Activated CD8-positive, alpha-beta memory T cell treated with anti-CD3 and anti-CD28 coated beads, Interleukin-2, amount 50 U/mL, for 48 hours (primary cell): ENCODE results near the gene TNFSF12.

Experiments
- DNase-seq: peaks from one replicate; pipeline ENCODE4 v3.0.0-alpha.2; 2020

TNFSF12 gene

GRCh38 chr17:7549401-7550055, 670 bp downstream of the TNFSF12 start:
- peak; percentile 76 for DNase-seq

- DNase-seq, result no peak
These were observed 1.5 kb downstream of the TNFSF12 start for GRCh38 chr17:7550344-7550743.

DNA sequence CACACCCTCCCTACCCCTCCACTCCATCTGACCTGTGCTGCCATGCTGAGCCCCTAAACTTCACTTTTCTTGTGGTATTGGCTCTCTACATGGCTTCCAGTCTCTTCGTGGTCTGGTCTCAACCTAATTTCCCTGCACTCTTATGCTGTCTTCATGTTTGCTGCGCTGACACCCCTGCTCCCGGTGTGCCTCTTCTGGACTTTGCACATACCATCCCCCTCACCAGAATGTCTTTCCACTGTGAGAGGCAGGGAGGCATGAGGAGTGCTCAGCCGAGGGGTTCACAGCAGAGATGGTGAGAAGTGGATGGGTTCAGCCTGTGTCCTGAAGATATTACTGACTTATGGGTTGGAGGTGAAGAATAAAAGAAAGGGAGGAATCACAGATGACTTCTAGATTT, 2.5 kb downstream of the TNFSF12 start:
- no peak for DNase-seq

- no peak for DNase-seq
These were observed 3.8 kb downstream of the TNFSF12 start for GRCh38 chr17:7552621-7553051.

GRCh38 chr17:7553356-7553755, 4.5 kb downstream of the TNFSF12 start:
- no peak for DNase-seq

GRCh38 chr17:7555320-7555948, 6.6 kb downstream of the TNFSF12 start:
- DNase-seq, result no peak

GRCh38 chr17:7556627-7557026, 7.8 kb downstream of the TNFSF12 start:
- no peak for DNase-seq

- DNase-seq, result no peak
These were observed 8.4 kb downstream of the TNFSF12 start for GRCh38 chr17:7557147-7557764.

GRCh38 chr17:7557775-7558543, 9.1 kb downstream of the TNFSF12 start:
- DNase-seq, result peak; percentile 65

DNA sequence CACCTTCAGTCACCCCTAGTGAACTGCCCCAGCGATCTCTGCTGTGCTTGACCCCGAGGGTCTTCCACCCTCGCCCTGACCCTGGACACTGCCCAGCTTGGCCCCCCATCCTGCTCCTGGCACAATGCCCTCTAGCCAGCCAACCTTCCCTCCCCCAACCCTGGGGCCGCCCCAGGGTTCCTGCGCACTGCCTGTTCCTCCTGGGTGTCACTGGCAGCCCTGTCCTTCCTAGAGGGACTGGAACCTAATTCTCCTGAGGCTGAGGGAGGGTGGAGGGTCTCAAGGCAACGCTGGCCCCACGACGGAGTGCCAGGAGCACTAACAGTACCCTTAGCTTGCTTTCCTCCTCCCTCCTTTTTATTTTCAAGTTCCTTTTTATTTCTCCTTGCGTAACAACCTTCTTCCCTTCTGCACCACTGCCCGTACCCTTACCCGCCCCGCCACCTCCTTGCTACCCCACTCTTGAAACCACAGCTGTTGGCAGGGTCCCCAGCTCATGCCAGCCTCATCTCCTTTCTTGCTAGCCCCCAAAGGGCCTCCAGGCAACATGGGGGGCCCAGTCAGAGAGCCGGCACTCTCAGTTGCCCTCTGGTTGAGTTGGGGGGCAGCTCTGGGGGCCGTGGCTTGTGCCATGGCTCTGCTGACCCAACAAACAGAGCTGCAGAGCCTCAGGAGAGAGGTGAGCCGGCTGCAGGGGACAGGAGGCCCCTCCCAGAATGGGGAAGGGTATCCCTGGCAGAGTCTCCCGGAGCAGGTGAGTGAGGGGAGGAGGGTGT, 9.9 kb downstream of the TNFSF12 start, which contains the start of gene TNFSF13:
Gene TNFSF13, plus strand, starts transcription at position 207 of the 776 bp plus-strand sequence. Its CDS starts 290 bp downstream, at position 497.
- no peak for DNase-seq

GRCh38 chr17:7559320-7560171, 10.7 kb downstream of the TNFSF12 start:
- no peak for DNase-seq

- peak; percentile 82 for DNase-seq
These were observed 11.5 kb downstream of the TNFSF12 start for GRCh38 chr17:7560172-7561027.

DNA sequence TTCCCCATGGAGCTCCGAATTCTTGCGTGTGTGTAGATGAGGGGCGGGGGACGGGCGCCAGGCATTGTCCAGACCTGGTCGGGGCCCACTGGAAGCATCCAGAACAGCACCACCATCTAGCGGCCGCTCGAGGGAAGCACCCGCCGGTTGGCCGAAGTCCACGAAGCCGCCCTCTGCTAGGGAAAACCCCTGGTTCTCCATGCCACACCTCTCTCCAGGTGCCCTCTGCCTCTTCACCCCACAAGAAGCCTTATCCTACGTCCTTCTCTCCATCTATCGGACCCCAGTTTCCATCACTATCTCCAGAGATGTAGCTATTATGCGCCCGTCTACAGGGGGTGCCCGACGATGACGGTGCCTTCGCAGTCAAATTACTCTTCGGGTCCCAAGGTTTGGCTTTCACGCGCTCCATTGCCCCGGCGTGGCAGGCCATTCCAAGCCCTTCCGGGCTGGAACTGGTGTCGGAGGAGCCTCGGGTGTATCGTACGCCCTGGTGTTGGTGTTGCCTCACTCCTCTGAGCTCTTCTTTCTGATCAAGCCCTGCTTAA, 12.2 kb downstream of the TNFSF12 start:
- peak; percentile 91 for DNase-seq

DNA sequence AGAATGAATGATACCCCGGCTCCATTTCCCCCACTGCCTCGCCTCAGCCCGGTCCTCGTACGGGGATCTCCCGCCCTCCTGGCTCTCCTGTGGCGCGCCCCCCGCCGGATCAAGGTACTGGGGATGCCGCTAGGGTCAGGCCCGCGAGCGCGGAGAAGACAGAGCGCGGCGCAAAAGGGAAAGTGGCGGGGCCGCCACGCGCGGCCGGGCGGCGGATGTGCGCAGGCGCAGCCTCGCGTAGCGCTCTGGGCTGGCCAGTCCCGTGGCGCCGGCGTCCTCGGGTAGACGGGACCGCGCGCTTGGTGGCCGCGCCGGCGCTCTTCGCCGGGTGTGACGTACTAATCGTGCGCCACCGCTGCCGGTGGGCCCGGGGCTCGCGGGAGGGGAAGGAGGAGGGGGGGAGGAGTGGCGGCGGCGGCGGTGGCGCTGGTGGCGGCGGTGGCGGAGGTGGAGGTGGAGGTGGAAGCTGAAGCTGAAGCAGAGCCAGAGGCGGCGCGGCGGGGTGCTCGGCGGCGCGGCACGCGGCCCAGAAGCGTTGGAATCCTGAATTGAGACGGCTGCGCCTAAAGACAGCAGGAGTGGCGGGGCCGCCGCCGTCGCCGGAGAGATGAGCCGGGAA, 12.8 kb downstream of the TNFSF12 start, which contains the start of gene SENP3:
Gene SENP3, plus strand, starts transcription at position 331 of the 619 bp plus-strand sequence. CDS start 1,158 bp downstream, outside the sequence.
- DNase-seq, result peak; percentile 97

DNA sequence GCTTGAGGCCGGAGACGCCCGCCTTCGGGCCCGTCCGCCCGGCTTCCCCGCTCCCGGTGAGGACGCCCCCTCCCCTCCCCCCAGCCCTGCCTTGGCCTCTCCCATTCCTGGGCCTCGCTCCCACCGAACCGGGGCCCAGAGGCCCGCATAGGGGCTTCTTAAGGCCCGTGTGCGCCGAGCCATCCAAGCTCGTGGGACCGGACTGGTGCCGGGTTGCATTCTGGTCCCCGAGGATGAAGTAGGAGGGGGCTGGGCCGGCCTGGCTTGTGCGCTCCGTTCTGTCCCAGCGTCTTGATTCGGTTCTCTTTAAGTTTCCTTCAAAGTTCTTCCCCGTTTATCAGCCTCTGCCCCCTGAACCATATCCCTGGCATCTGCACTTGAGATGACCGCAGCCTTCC, 13.3 kb downstream of the TNFSF12 start:
- no peak for DNase-seq

- no peak for DNase-seq
These were observed 14.4 kb downstream of the TNFSF12 start for GRCh38 chr17:7563115-7563869.

DNA sequence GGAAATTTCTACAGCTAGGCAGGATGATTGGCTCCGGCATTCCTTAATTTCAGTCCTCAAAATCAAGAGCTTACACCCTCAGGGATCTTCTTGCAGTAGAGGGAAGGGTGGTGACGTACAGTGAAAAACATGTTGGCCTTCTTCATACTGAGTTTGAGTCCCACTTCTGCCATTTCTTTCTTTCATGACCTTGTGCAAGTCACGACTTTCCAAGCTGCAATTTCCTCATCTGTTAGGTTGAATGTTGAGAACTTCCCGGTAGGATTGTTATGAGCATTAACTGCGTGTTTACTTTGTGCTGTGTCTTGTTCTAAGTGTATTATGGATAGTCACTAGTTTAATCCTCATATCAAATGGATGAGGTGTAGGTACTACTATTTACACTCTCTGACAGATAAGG, 20.7 kb downstream of the TNFSF12 start:
- no peak for DNase-seq

DNA sequence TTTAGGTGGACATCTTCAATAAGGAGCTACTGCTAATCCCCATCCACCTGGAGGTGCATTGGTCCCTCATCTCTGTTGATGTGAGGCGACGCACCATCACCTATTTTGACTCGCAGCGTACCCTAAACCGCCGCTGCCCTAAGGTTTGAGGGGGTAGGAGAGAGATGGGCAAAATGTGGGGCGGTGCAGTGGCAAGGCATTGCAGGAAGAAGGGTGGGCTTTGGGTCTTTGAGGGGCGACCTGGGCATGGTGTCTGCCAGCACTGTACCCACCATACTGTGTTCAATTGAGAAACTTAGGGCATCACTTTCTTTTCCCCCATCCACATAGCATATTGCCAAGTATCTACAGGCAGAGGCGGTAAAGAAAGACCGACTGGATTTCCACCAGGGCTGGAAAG, 21.5 kb downstream of the TNFSF12 start:
- DNase-seq, result no peak

DNA sequence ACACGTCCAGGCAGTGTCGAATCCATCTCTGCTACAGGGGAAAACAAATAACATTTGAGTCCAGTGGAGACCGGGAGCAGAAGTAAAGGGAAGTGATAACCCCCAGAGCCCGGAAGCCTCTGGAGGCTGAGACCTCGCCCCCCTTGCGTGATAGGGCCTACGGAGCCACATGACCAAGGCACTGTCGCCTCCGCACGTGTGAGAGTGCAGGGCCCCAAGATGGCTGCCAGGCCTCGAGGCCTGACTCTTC, 23.4 kb downstream of the TNFSF12 start:
- DNase-seq, result no peak
